ENCODE results near the gene PML.
"Not testable (repeated sequence)": the region's sequence is repeated elsewhere in the genome, so short reads cannot be mapped to it uniquely, and the experiment has no call there.

Gene PML

GRCh38 chr15:74062671-74063070 lies 68.2 kb downstream of the PML start:
- ATAC-seq = no peak

GRCh38 chr15:74063425-74064146 lies 69.1 kb downstream of the PML start:
- not testable (repeated sequence) for ATAC-seq

More at GRCh38 chr15:74062671-74063070, 68.2 kb downstream of the PML start:
- TF ChIP-seq ISL1 (CRISPR knock-in tag; IDR thresholded peaks at IDR 0.05) = no peak
- no peak for TF ChIP-seq PATZ1 (CRISPR knock-in tag; IDR thresholded peaks at IDR 0.05; ENCODE audit: borderline replicate concordance)
- no peak for TF ChIP-seq TSHZ2 (CRISPR knock-in tag; IDR thresholded peaks at IDR 0.05)
- no peak for TF ChIP-seq CSDC2 (CRISPR knock-in tag; IDR thresholded peaks at IDR 0.05)
- TF ChIP-seq BACH2 (CRISPR knock-in tag; IDR thresholded peaks at IDR 0.05; ENCODE audit: borderline replicate concordance) = no peak
- no peak for TF ChIP-seq ZFP30 (CRISPR knock-in tag; IDR thresholded peaks at IDR 0.05)
- no peak for TF ChIP-seq RARB (CRISPR knock-in tag; IDR thresholded peaks at IDR 0.05)

- not testable (repeated sequence) for ATAC-seq
Observed at GRCh38 chr15:74064183-74064582, 69.7 kb downstream of the PML start.

GRCh38 chr15:74064822-74065221 lies 70.3 kb downstream of the PML start:
- ATAC-seq = not testable (repeated sequence)

- peak; percentile 82 for ATAC-seq
Observed at GRCh38 chr15:74065684-74066411, 71.3 kb downstream of the PML start.

GRCh38 chr15:74071645-74072044 lies 77.1 kb downstream of the PML start:
- ATAC-seq = not testable (repeated sequence)

- ATAC-seq = not testable (repeated sequence)
Observed at GRCh38 chr15:74072132-74072531, 77.6 kb downstream of the PML start.

- ATAC-seq = not testable (repeated sequence)
Observed at GRCh38 chr15:74072614-74073337, 78.3 kb downstream of the PML start.

GRCh38 chr15:74075781-74076180 lies 81.3 kb downstream of the PML start:
- not testable (repeated sequence) for ATAC-seq

GRCh38 chr15:74082450-74082849 lies 87.9 kb downstream of the PML start, which contains the start of gene GOLGA6A:
Gene GOLGA6A (minus strand): TSS chr15:74082550. CDS start chr15:74082509, 41 bp downstream.
- not testable (repeated sequence) for ATAC-seq

GRCh38 chr15:74094567-74094966 lies 100.1 kb downstream of the PML start:
- ATAC-seq = not testable (repeated sequence)

- not testable (repeated sequence) for ATAC-seq
Observed at GRCh38 chr15:74095610-74096009, 101.1 kb downstream of the PML start.

GRCh38 chr15:74096753-74097474 lies 102.4 kb downstream of the PML start:
- ATAC-seq = not testable (repeated sequence)
